Measurements from ENCODE around the gene EVC2.
A peak's percentile ranks its signal among the peaks of the same experiment; 100 is the strongest.

The EVC2 gene

GRCh38 chr4:5708449-5709206 lies at the start of gene EVC2:
Gene EVC2, minus strand, starts transcription at chr4:5708559. Its CDS starts 46 bp downstream, at chr4:5708513.
- peak; percentile 12 for DNase-seq

GRCh38 chr4:5757954-5758353 lies 49.6 kb upstream of the EVC2 start:
- no peak for DNase-seq

- no peak for DNase-seq
Measured at GRCh38 chr4:5757536-5757935, 49.2 kb upstream of the EVC2 start.

GRCh38 chr4:5757091-5757490 lies 48.7 kb upstream of the EVC2 start:
- DNase-seq: no peak

GRCh38 chr4:5756271-5756670 lies 47.9 kb upstream of the EVC2 start:
- DNase-seq: no peak

- no peak for DNase-seq
Measured at GRCh38 chr4:5755679-5756078, 47.3 kb upstream of the EVC2 start.

- no peak for DNase-seq
Measured at GRCh38 chr4:5755161-5755560, 46.8 kb upstream of the EVC2 start.

- no peak for DNase-seq
Measured at GRCh38 chr4:5754529-5754881, 46.1 kb upstream of the EVC2 start.

- DNase-seq: no peak
Measured at GRCh38 chr4:5753766-5754528, 45.6 kb upstream of the EVC2 start.

- no peak for DNase-seq
Measured at GRCh38 chr4:5753366-5753765, 45.0 kb upstream of the EVC2 start.

GRCh38 chr4:5752376-5753184 lies 44.2 kb upstream of the EVC2 start:
- no peak for DNase-seq

- DNase-seq: no peak
Measured at GRCh38 chr4:5751666-5752375, 43.5 kb upstream of the EVC2 start.

GRCh38 chr4:5750946-5751665 lies 42.7 kb upstream of the EVC2 start:
- DNase-seq: no peak

GRCh38 chr4:5750052-5750945 lies 41.9 kb upstream of the EVC2 start:
- DNase-seq: no peak

- no peak for DNase-seq
Measured at GRCh38 chr4:5749568-5749967, 41.2 kb upstream of the EVC2 start.

GRCh38 chr4:5747738-5748375 lies 39.5 kb upstream of the EVC2 start:
- DNase-seq: no peak

GRCh38 chr4:5746829-5747737 lies 38.7 kb upstream of the EVC2 start:
- DNase-seq: no peak

- DNase-seq: no peak
Measured at GRCh38 chr4:5746250-5746649, 37.9 kb upstream of the EVC2 start.

- no peak for DNase-seq
Measured at GRCh38 chr4:5742968-5743367, 34.6 kb upstream of the EVC2 start.

- no peak for DNase-seq
Measured at GRCh38 chr4:5742388-5742787, 34.0 kb upstream of the EVC2 start.

Data from CD4-positive, alpha-beta T cell treated with Interleukin-4 for 4 hours (primary cell).